Activated gamma-delta T cell treated with Interleukin-2 at 50 U/mL for 16 hours (primary cell): ENCODE measurements around the gene CHN2.

Experiments used
- DNase-seq: peaks from one replicate; pipeline ENCODE4 v3.0.0-alpha.2; 2020

Gene CHN2

DNA sequence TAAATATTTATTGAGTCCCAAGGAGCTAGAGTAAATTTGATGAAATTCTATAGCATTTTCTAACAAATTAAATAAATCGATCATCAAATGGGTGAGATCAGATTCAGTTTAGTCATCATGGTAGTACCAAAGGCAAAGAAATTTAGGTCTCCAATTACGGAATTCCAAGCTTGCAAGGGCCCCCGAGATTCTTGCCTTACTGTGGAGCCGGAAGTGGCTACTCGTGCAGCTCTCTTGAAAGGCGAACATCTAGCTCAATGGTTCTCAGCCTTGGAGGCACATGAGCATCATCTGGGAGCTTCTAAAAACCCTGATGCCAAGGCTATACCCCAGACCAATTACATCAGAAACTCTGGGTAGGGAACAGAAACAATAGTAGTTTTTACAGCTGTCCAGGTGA is 251.2 kb downstream of the CHN2 start:
- no peak for DNase-seq

DNA sequence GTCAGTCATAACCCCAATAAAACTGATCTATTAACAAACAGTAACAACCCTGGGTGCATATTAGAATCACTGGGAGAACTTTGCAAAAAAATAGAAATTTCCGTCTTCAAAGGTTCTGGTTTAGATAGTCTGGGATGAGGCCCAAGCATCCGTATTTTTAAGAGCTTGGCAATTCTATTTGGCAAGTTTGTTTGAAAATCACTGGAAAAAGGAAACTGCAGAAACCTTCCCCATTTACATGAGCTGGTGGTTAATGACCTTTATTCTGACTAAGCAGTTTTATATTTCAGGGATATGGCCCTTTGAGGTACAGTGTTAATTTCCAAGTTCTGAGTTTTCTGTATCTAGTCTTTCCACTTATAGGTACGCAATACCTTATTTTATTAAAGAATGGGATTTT is 253.3 kb downstream of the CHN2 start:
- DNase-seq, result no peak

- no peak for DNase-seq
Observed at GRCh38 chr7:29449569-29450260, 255.1 kb downstream of the CHN2 start.

DNA sequence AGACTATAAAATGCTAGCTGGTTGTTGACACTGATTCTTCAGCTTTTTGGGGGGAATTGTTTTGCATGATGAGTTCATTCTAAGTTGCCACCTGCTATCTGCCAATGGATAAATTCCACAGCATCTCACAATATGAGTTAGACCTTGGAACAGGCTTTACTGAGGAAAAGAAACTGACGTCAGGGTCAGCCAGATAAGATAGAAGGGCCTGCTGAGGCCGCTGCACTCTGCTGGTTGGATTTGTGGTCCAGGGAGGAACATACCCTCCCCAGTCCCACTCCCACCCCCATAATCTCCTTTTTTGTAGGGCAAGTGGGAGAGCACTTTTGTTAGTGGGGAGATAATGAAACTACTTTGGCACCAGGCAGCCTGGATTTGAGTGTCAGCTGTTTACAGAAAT is 258.4 kb downstream of the CHN2 start:
- no peak for DNase-seq

DNA sequence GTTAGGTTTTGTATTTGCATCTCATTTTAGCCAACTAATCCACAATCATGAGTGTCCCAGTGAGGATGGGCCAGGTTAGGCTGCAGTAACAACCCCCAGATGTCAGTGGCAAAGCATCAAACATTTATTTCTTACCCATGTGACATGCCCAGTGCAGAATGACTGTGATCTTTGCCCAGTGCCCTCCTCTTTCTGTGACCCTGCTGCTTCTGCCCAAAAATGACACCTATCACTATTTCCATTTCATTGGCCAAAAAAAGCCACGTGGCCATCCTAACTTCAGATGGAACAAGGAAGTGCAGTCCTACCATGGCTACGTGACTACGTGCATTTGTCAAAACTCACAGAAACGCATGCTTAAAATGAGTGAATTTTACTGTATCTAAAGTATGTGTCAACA is 259.9 kb downstream of the CHN2 start:
- no peak for DNase-seq

DNA sequence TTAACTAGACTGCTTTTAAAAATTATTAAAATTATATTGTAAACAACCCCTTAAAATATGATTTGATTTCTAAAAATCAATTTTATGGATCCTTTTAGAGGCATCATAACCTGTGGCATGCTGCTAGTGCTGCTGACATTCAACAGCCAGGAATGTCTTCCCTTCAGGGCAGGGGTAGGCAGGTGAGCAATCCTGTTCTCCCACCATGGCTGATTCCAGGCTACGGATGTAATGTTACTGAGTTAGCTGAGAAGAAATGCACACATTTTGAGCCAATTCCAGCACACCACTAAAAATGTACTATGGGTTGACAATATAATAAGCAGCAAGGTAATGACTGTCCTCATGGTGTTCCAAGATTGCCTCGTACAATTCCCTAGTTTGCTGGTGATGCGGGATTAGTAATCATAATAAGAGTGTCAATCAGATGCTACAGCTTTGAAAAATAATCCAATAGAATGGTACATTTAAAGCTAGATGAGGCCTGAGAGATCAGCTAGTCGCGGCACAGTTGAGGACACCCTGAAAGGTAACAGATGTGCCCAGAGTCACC is 260.4 kb downstream of the CHN2 start:
- no peak for DNase-seq

DNA sequence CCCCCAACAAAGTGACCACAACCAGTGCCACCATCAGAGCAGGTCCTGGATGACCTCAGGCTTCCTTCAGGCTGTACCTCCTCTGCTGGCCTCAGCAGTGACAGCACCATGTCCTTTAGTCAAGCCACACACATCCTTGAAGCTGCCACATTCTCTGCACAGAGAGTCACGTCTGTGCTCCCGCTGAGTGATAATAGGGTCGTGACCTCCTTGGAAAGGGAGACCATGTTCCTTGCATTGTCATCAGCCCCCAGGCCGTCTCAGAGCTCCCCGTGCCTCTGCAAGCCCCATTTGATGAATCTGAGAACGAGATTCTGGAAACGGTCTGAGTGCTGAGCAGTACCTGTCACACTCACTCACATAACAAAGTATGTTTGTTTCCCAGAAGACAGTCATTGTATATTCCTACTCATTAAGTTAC is 262.6 kb downstream of the CHN2 start:
- DNase-seq, result no peak

DNA sequence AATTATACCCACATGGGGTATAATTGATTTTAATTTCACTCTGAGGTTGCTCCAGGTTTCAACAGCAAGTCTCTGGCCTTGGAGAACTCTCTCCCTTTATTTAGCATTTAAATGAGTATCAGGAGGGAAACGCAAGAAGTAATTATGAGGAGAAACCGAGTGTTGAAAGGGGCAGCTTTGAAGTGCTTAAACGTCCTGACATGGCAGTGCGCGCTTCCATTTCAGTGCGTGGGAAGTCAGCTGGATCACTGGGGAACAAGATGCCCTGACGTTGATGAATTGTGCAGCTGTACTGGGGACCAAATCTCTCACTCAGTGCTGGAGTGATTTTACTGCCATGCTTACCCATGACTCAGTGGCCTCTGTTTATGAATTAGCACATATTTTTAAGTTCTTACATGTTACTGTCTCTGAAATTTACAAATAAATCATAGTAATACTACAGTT is 263.0 kb downstream of the CHN2 start:
- DNase-seq, result no peak

DNA sequence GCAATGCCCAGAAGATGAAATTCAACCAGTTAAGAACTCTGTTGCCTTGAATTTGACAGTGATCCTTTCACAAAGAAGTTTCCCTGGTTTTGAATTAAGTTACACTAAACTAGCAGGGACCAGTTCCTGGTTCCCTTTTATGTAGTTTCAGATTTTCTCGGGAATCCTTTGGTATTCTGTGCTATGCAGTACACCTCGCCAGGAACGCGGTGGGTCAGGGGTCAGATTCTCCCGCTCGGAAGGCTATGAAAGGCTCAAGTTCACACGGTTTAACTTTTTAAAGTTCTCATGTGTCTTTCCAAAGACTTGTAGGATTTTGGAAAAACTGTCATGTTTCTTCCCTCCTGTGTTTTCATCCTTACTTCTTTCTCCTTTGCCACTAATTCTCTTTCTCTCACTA is 264.4 kb downstream of the CHN2 start:
- no peak for DNase-seq

DNA sequence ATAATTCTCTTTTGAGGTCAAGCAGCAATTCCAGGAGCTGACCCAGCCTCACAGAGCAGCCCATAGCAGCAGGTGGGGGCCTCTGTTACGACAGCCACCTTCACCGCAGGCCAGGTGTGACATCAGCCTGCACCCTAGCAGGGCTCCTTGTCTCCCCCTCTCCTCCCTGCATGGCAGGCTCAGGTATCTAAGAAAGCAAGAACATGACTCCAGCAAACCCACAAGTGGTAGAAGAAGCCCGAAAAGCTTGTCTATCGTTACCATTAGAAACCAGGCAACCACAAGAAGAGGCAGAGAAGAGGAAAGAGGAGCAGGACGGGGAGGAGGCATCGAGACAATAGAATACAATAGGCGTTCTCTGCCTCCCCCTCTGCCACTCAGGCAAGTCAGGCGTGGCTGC is 265.0 kb downstream of the CHN2 start:
- DNase-seq, result no peak

DNA sequence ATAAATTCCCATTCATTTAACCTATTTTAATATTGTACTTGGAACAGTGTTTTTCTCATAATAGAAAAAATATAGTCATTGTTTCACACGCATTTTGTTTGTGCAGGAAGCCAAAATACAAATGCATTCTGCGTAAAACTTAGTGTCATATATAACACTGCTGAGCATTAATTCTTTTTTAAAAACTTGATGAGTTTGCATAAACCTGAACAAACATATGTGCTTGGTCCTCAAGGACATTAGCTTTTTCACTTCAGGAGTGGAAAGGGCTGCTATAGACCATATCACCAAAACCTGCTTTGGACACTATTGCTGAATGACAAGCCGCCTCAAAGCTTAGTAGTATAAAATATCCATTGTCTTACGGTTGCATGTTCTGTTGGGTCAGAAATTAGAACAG is 267.4 kb downstream of the CHN2 start:
- DNase-seq, result no peak

DNA sequence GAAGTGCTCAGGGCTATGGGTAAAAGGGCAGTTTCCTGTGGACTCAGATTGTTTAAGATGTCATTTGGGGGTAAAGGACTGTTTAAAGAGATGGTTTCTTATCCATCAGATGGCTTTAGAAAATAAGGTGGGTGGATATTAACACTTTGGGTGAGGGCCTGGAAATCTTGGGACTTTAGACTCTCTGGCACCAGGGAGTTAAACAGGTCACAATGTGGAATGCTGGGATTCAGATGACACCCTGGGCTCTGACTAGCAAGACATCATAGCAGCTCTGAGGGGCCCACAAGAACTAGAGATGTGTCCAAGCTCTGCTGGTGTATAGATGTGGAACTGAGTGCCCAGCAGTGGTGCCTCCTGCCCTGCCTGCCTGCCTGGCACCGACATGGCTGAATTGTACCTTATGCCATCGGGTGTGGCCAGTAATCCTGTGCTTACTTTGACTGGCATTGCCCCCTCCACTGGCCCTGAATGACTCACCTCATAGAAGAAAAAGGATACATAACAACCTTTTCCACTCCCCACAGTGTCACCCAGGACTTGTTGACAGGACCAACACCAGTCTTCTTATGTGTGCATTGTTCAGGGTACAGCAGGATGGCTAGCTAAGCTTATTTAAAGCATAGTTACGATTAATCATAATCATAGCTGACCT is 269.1 kb downstream of the CHN2 start:
- DNase-seq, result no peak

DNA sequence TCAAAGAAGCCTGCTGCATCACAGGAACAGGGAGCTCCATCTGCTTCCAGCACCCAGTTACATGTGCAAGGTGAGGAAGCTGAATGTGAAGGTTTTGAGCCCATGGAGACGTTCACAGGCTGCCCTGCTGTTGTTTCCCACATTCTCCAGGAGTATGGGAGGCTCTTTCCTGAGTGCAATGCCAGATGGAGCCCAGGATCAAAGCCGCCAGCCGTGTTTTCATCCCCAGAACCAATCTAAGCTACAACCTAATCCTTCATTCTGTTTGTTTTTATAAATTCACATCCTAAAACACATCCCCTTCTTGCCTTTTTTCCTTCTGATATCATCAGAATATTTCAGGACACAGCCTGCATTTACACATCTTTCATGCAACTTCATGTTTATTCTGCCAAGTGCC is 270.2 kb downstream of the CHN2 start:
- no peak for DNase-seq

GRCh38 chr7:29467193-29467926 is 272.8 kb downstream of the CHN2 start:
- DNase-seq, result no peak

- DNase-seq, result no peak
Observed at GRCh38 chr7:29468196-29468595, 273.6 kb downstream of the CHN2 start.

GRCh38 chr7:29469281-29469680 is 274.7 kb downstream of the CHN2 start:
- no peak for DNase-seq

GRCh38 chr7:29469976-29470557 is 275.5 kb downstream of the CHN2 start:
- no peak for DNase-seq

- no peak for DNase-seq
Observed at GRCh38 chr7:29471444-29472138, 277.0 kb downstream of the CHN2 start.

- no peak for DNase-seq
Observed at GRCh38 chr7:29476916-29477315, 282.3 kb downstream of the CHN2 start.

GRCh38 chr7:29478226-29478625 is 283.7 kb downstream of the CHN2 start:
- DNase-seq, result no peak

- DNase-seq, result no peak
Observed at GRCh38 chr7:29478687-29479240, 284.2 kb downstream of the CHN2 start.
